ENCODE measurements around the gene DHDDS.

GRCh38 chr1:26408604-26409003, 23.5 kb upstream of the DHDDS start:
- no peak for TF ChIP-seq CTCF (IDR thresholded peaks at IDR 0.05; ENCODE audit: insufficient read depth, low read depth, low read length)
- TF ChIP-seq EZH2 (IDR thresholded peaks at IDR 0.05; ENCODE audit: insufficient read depth, low read length): no peak

Measured in astrocyte (in vitro differentiated cells and primary cell).